HT1080 (cell line): ENCODE measurements around the gene ZNF337. TPM values are rescaled to one million over a fixed set of nuclear protein-coding genes. Genes with fewer than 3 reads are reported as not detected.
"Not testable (repeated sequence)": the region's sequence is repeated elsewhere in the genome, so short reads cannot be mapped to it uniquely, and the experiment has no call there.

ENCODE experiments used
- DNase-seq: peaks from one replicate; pipeline ENCODE4 v3.0.0-alpha.2; 2015; ENCODE audit warnings: low read depth
- total RNA-seq: library from RNA; depleted of rRNA; stranded (reverse); fragments of >200 nt; shearing (Covaris generic); gene quantifications from 2 replicates; pipeline ENCODE4 v1.2.3, GENCODE V29; 2014

Gene ZNF337
- total RNA-seq, 1 experiment from 2014 or later = 8.1 TPM

GRCh38 chr20:25695532-25696370 is 902 bp downstream of the ZNF337 start:
- DNase-seq = no peak

DNA sequence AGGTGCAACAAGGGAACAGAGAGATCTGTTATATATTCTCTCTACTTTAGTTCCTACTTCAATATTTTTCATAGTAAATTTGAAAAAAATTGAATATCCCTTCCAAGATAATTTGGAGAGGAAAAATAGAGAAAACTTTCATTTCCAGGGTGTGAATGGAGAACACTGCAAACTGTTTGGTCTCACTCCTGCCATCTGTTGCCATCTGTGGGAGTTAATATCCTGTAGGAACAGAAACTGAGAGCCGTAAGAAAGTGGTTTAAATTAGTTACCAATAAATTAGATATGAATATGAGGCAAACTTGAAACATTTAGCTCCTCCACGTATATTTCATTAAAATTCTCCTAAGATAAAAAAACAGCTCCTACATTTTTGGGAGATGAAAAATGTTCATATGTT is 4.2 kb downstream of the ZNF337 start:
- no peak for DNase-seq

DNA sequence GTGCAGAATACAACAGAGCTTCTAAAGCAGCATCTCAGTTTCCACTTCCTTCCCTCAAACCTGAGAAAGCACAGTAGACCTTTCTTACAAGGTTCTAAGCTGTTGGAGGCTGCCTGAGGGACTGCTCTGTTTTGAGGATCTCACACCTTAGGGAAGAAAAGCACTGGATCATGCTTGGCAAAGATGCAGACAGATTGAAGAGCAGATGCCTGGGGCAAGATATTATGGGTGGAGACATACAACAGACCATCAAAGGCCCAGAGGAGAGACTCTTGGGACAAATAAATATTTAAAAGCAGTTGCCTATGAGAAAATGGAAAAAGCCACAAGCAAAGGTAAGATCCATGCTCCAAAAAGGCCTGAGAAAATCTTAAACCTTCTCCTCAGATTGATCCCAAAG is 6.2 kb downstream of the ZNF337 start:
- no peak for DNase-seq

DNA sequence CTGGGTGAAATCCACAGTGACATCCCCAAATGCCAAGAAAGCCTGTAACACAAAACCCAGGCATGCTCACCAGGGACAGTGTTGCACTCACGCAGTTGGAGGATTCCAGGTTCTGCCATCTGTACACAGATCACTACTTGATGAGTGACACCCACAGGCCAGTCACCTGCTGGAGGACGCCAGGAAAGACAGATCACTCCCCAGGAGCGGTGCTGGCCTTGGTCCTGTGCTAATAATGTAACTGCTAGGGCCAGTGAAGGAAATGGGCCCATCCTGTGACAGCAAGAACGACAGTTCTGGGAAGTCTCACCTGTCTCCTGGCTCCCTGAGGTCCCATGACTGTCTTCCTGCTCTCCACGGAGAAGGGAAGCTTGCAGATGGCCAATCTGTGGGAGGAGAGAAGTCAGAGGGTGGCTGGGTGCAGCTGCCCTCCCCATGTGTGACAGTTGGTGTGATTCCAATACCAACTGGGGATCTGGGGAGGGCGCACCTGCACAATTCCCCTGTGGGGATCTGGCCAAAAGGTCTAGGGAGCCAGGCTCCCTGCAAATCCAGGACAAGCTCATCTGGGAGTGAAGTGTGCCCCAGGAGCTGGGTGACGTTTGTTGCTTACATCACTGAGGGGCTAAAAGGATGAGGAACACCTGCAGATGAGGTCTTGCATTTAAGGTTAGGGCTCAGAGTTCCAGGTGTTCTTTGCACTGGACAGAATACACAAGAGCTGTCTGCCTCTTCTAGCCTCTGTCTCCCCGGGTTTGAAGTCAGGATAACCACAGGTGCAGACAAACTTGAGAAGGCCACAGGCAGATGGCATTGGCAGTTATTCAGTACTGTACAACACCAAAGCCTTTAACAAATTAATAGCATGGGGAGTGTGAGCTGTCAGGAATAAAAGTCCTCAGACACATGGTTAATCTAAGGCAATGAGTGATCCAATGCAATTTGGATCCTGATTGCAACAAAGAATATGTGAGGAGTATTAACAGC is 10.3 kb downstream of the ZNF337 start:
- DNase-seq = no peak

- no peak for DNase-seq
Observed at GRCh38 chr20:25685276-25686080, 11.2 kb downstream of the ZNF337 start.

- DNase-seq = not testable (repeated sequence)
Observed at GRCh38 chr20:25683826-25684225, 12.8 kb downstream of the ZNF337 start.

DNA sequence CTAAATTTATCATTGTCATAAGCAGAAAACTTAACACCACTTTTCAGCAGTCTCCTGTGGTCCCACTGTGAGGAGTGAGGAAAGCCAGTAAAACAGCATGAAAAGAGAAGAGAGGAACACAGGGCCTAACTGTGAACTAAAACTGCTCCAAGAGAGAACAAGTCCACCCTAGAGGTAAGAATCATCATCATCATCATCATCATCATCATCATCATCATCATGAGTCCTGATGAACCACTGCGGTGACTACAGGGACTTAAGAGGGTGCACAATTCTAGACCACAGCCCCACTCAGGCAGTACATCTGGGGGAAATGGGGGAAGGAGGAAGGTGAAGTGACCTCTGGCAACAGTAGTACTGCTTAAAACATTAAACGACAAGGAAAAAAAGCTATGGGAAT is 13.6 kb downstream of the ZNF337 start:
- no peak for DNase-seq

- peak; percentile 27 for DNase-seq
Observed at GRCh38 chr20:25676164-25676809, 20.4 kb downstream of the ZNF337 start.

GRCh38 chr20:25675161-25675560 is 21.5 kb downstream of the ZNF337 start:
- no peak for DNase-seq

GRCh38 chr20:25672659-25673235 is 23.9 kb downstream of the ZNF337 start:
- DNase-seq = no peak

GRCh38 chr20:25669826-25670422 is 26.7 kb downstream of the ZNF337 start:
- peak; percentile 26 for DNase-seq

GRCh38 chr20:25668446-25668845 is 28.2 kb downstream of the ZNF337 start:
- DNase-seq = no peak

GRCh38 chr20:25659999-25660398 is 36.7 kb downstream of the ZNF337 start:
- DNase-seq = no peak

GRCh38 chr20:25654487-25654886 is 42.2 kb downstream of the ZNF337 start:
- no peak for DNase-seq

DNA sequence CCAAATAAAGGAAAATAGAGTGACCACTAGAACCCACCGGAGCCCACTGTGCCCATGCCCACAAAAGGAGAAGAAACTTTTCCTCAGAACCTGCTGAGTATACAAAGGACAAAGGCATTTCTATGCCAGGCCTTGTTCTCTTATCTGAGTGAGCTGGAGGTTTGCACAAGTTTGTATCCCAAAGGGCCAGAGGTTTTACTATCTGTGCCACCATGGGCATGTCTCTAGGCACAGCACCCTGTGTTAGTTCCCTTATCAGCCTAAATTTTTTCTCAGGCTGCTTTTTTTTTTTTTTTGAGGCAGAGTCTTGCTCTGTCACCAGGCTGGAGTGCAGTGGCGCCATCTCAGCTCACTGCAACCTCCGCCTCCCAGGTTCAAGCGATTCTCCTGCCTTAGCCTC is 43.8 kb downstream of the ZNF337 start:
- not testable (repeated sequence) for DNase-seq

GRCh38 chr20:25644814-25645213 is 51.8 kb downstream of the ZNF337 start:
- no peak for DNase-seq

- no peak for DNase-seq
Observed at GRCh38 chr20:25643716-25644115, 52.9 kb downstream of the ZNF337 start.

- no peak for DNase-seq
Observed at GRCh38 chr20:25637247-25637646, 59.4 kb downstream of the ZNF337 start.

- DNase-seq = peak; percentile 6
Observed at GRCh38 chr20:25632940-25633790, 63.5 kb downstream of the ZNF337 start.
